NCI-H460 (cell line): ENCODE measurements around the gene LCOR. TPM values are rescaled to one million over a fixed set of nuclear protein-coding genes. Genes with fewer than 3 reads are reported as not detected.
"Not testable (repeated sequence)": the region's sequence is repeated elsewhere in the genome, so short reads cannot be mapped to it uniquely, and the experiment has no call there.

Experiments used
- DNase-seq: peaks from one replicate; pipeline ENCODE4 v3.0.0-alpha.2; 2016; ENCODE audit warnings: low read depth; ENCODE audit errors: extremely low read depth
- total RNA-seq: library from RNA; depleted of rRNA; stranded (reverse); fragments of >200 nt; shearing (Covaris generic); gene quantifications from 2 replicates; pipeline ENCODE4 v1.2.3, GENCODE V29; 2014

LCOR gene
- total RNA-seq, 1 experiment from 2014 or later = 16.2 TPM

DNA sequence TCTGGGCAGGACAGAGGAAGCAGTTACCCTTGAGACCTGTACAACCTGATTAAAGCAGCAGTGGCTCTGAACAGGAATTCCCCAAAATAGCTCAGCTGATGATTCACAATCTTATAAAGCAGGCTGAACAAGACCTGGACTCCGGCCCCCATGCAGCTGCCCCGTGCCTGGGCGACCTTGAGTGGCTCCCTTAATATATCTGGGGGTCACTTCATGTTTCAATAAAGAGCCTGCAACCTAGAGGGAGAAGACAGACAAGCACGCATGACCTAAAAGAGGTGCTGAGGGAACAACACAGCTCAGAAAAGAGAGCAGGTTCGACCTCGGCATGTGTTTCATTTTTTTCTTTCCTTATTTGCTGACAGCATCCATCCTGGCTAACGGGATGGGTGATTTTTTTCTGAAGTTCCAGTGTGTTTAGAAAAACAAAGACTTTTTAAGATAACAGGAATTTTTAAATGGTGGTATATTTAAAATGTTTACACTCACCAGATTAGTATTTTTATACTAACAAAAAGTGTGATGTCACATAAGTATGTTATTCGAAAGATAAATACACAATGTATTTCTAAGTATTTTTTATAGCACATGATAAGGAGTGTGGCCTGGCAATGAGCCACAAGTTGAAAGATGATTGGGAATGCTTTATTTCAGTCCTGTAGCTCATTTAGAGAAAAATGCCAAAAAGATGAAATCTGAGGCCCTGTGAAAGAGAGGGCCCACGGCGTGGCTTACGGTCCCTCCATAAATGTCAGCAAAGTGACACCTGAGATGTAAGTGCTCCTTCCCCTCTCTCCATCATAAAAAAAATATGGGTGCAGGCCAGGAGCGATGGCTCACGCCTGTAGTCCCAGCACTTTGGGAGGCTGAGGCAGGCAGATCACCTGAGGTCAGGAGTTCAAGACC, 192.3 kb downstream of the LCOR start:
- DNase-seq = no peak

DNA sequence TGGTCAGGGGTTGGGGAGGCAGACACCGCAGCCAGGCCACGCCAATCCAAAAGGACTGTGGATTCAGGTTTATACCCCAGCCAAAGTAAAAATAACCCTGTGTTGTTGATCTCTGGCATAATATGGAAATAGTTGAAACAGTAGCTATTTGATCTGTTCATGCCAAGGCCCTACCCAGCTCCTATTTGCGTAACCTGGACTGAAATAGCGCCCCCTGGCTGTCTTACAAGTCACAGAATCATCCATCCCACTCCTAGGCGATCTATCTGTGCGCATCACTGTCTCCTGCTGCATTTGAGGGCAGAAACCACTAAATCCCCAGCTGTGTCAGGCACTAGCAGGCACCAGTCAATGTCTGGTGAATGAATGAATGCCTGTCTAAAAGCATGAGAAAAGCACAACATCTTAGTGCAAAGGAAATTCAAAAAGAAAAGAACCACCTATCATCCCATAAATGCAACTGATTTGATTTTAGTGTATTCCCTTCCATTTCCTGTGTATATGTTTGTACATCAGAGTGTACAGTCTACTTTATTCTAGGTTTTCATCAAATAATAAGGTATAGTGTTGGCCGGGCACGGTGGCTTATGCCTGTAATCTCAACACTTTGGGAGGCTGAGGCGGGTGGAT, 193.6 kb downstream of the LCOR start:
- DNase-seq = peak; percentile 40

DNA sequence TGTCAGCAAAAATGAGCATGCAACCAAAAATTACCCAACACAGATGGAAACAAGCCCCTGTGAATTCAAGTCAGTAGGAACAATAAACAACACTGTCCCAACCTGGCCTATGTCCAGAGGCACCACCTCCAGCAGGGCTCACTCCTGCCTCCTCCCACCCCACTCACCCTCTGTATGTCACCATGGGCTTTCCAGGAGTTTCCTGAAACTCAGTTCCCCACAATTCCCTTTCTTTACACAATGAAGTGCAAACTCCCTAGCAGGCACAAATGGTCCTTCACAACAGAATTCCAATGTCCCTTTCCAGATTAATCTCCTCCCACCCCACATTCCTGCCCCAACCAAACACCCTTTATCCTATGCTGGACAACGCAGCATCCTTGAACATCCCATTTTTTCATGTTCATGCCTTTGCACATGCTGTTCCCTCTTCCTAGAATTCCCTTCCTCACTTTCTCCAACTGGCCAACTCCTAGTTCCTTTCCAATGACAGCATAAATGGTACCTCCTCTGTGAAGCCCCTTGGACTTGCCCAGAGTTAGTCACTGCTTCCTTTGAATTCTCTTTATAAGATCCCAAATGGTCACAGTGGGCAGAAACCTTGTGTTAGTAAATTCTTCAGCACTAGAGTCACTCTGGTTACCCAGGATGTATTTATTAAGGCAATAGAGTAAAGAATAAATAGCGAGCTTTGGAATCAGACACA, 196.2 kb downstream of the LCOR start:
- no peak for DNase-seq

DNA sequence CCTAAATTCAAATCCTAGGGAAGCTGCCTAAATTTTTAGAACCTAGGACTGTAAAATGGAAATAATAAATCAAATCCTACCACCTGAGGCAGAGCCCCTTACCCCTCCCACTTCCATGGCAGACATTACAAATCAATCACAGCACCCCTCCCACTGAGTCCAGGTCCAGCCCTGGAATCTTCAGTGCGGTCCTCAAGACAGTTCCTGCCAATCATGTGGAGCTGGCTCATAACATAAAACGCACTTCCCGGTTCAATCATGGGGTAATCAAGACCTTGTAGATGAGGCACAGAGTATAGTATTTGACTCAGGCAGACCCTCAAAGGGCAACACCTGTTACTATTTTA, 196.7 kb downstream of the LCOR start:
- no peak for DNase-seq

DNA sequence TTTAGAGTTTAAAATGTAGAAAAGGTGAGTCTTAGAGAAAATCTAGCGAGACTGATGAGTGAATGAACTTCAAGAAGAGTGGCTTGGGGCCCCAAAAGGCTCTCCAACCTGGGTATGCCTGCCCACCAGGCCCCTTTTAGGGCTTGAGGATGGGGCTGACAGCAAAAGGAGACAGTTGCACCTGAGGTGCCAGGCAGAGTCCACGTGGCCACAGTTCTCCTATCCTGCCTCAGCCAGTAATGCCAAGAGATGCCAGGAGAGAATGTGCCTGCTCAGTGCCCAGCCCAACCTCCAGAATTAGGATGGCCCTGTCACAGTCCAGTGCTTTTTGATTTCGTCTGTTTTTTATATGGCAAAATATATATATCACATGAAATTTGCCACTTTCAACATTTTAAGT, 197.2 kb downstream of the LCOR start:
- DNase-seq = no peak

DNA sequence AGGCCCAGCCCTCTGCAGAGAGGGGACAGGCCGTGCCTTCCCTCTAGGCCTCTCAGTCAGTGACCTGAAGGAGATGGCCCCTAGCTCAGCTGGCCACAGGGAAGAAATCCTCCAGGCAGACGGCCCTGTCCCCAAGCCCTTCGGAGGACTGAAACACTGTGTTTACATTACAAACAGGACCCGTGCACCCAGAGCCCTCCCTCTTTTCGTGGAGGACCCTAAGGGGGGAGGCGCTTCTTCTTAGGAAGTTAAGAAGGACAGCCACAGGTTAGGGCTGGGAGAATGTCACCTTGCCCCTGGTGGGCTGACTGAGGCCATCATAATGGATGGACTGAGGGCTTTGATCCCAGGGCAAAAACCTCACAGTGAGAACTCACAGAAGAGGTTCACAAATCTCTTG, 198.8 kb downstream of the LCOR start:
- no peak for DNase-seq

DNA sequence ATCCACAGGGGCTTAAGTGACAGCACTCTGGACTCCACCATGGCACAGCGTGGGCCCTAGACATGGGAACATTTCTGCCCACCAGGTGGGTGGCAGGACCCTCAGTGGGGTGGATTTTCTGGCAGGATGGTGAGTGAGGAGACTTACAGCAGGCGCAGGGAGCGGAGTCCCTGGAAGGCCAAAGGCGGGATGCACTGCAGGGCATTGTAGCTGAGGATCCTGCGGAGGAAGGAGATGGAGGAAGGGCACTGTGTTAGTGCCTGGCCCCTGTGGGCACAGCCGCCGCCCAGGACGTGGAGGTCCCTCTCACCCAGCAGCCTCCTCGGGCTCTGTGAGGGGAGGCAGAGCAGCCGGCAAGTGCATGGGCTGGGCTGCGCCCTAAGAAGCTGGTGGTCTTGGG, 199.4 kb downstream of the LCOR start:
- no peak for DNase-seq

DNA sequence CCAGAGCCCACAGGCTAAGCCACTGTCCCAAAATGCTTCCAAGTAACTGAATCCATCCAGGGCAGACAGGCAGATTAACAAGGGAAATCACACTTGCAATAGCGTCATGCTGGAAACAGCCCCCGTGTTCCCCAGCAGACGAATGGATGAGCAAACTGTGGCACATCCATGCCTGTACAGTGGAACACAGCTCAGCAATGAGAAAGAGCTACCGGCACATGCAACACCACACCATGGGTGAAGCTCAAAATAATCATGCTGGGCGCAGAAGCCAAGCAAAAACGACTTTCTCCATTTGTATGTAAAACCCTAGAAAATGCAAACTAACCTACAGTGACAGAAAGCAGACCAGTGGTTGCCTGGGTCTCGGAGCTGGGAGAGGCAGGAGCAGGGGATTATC, 200.5 kb downstream of the LCOR start:
- no peak for DNase-seq

DNA sequence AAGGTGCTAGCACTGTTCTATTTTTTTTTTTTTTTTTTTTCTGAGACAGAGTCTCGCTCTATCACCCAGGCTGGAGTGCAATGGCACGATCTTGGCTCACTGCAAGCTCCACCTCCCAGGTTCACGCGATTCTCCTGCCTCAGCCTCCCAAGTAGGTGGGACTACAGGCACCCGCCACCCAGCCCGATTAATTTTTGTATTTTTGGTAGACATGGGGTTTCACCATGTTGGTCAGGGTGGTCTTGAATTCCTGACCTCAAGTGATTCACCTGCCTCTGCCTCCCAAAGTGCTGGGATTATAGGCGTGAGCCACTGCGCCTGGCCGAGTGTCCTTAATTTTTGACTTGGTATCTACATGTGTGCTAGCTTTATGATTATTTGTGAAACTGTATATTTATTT, 201.7 kb downstream of the LCOR start:
- not testable (repeated sequence) for DNase-seq

DNA sequence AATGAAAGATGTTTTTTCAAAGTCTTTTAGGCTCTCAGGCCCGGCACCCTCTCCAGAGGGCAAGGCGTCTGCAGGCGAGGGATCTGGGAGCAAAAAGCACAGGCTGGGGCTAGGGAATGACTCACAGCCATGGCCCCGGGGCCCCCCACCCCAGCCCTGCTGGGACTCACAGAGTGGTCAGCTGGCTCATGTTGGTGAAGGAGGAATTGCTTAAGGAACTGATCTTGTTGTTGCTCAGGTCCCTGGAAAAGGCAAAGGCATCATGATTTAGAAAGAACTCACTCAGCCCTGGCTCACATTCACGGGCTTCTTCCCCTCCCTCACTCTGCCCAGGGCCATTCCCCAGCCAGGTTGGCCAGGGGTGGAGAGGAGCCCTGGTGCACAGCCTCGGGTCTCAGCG, 202.2 kb downstream of the LCOR start:
- DNase-seq = no peak

DNA sequence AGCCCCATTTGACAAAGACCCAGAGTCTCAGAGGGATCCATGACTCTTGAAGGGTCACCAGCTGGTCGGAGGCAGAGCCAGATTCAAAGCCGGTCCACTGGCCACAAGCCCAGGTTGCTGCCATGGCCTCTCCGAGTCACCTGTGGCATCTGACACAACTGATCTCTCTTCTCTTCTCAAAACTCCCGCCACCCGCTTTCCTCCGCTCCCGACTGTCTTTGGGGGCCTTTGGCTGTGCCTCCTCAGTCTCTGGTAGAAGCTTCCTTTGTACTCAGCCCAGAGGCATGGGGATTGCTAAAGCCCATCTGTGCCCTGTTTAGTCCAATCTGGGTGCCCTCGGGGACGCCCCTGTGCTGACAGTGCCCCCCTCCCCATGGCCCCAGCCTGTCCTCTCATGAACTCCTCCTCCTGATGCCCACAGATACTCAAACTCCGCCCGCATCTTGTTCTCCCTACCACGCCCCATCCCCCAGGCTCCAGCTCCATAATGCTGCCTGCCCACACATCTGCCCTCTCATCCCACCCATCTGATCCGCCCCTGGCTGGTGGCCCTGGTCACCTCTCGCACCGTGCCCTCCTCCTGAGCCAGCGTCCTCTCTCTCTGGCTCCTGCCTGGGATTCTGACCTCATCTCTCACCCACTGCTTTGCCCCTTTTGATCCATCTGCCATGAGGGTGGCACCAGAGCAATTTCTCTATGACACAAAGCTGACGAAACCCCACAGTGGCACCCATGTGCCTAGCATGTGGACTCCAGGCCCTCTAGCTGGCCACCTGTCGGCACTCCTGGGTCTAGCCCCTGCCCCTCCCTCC, 203.1 kb downstream of the LCOR start:
- DNase-seq = no peak

DNA sequence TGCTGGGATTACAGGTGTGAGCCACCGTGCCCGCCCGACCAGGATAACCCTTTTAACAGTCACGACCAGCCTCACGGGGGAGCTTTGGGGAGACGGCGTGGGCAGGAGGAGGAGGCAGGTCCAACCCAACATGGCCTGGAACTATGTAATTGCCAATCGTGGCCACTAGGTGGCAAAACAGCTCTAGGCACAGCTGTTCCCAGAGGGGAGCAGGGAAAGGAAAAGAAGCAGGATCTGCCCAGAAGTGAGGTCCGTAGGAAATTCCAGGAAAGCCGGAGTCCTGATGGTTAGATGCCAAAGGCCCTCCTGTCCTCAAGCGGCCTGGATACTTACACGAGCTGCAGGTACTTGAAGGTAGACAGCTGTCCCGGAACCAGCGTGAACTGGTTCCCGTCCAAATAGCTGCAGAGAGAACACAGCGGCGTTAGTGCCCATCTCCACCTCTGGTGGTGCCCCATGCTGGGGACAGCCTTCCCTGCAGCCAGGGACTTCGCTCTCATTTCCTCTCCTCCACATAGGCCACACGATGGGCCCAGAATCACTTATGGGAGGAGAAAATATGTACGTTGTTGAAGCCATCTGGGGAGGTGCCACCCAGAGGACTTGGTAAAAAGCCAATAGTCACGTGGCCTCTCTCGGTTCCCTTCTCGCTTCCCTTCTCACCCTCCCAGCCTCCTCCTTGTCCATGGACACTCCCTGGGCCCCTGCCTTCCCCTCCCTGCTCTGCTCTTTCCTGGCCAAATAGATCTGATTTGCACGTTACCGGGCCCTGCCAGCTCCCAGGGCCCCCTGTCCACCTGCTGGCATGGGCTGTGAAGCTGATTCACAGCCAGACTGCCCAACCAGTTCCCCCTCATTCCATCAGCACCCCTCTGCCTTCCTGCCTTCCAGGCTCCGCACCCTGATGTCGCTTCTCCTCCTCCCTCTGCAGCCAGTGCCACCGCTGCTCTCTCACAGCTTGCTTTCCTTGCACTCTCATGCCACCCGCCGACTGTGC, 205.6 kb downstream of the LCOR start:
- peak; percentile 85 for DNase-seq

DNA sequence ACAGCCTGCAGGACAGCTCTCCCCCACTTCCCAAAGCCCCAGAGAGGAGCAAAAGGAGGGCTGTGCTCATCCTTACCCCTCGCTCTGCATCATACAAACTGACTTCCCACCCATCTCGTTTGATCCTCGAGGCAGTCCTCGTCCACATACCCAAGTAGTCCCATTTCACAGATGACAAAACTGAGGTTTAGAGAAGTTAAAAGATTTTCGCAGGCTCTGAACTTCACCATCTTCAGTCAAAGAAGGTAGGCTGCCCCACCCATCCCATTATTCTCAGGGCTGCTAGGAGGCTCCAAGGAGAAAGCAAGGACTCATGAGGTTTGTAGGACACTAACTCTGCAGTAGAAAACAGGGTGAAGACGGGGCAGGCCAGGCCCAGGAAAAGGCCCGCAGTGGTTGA, 206.6 kb downstream of the LCOR start:
- DNase-seq = no peak

DNA sequence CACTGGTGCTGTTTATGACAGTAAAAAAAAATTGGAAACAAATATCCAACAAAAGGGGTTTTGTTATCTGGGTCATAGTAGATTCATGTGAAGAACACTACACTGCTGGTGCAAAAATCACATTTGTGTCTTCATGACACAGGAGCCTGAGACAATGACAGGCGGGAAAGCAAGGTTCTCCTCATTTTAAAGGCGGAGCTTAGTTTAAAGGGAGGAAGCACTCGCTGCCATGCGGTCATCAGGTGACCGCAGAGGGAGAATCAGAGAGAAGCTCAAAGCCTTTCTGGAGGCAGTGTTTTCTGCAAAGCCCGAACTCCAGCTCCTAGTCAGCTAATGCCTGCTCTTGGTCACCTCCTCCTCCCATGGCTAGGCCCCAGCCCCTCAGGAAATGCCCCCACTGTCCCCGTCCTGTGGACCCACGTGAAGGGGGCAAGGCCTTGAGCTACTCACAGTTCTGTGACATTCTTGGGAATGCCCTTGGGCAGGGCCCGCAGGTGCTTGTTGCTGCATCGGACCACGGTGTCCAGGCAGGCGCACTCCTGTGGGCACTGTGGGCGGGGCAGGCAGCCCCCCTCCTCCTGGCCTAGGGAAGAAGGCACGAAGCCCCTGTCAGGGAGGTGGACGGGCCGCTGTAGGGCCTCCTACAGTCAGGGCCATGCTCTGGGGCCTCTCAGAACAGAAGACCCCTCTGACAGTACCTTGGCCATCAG, 207.6 kb downstream of the LCOR start:
- no peak for DNase-seq

DNA sequence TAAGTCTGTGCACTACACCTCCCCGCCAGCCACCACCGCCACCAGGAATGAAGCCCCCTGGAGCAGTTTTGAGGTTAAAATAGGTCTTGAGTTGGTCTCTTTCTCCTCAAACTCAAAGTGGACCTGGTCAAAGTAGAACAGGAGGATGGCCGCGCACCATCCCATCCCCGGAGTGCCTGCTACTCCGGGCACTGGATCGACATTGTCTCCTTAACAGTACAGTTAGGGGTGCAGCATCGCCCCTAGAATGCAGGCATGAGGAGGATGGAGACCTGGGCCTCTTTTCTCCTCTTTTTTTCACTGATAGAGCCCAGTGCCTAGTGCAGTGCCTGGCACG, 208.1 kb downstream of the LCOR start:
- no peak for DNase-seq

DNA sequence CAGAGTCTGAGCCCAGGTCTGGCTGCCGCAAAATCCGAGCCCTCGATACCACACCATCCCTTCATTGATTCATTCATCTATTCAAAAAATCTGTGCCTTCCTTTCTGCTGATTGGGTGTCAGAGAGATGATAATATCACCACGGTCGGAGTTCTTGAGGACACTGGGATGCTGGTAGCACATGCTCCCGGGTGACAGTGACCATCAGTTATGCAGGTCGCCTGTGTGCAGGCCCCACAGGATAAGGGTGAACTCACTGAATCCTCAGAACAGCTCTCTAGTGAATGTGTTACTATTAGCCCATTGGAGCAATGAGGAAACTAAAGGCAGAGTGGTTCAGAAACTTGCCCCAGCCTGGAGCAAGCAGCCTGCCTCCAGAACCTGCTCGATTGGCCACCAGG, 208.6 kb downstream of the LCOR start:
- no peak for DNase-seq

DNA sequence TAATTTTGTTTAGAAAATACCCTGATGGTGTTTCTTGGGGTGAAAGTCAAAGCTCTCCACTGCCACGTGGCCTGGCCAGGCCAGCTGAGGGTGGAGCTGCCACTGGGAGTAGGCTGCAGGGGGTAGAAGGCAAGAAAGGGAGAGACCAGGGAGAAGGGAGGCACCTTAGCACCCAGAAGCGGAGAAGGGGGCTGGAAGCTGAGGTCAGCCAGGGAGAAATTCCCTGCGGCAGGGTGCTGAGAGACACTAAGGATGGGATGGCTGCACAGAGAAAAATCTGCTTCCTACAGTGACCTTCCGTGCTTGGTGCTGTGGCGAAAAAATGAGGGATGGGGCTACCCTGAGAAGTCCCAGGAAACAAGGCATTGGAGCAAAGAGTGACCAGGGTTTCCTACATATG, 210.0 kb downstream of the LCOR start:
- DNase-seq = no peak

DNA sequence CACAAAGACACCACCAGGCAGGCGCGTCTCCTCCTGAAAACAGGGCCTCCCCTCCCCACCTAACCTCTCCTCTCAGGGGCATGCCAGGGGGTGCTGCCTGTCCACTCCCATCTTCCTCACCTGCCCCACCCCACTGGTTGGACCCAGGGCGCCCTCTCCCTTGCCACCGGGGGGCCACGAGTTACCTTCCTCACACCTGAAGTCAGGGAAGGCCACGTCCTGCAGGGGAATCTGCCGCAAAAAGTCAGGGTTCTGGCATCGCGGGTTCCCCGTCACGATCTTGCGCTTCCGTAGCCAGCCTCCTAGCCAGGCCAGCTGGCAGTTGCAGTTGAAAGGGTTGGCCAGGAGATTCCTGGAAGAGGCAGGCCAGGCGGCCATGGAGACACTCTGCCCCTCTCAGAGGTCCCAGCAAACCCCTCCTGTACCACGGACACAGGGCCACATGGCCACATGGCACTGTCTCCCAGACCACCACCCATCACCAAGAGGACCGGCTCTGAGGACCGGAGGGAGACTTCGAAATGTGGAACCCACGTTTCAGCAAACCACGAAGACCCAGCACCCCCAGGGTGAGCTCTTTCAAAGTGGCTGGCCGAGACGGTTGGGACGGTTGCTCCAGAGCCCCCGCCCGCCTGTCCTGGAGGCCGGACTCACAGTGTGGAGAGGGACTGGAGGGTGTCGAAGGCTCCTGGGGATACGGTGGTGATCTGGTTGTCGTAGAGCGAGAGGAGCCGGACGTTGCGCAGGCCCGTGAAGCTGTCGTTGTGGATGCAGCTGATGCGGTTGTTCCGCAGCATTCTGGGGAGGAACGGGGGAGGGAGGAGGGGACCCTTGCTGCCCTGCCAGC, 210.8 kb downstream of the LCOR start:
- DNase-seq = no peak

DNA sequence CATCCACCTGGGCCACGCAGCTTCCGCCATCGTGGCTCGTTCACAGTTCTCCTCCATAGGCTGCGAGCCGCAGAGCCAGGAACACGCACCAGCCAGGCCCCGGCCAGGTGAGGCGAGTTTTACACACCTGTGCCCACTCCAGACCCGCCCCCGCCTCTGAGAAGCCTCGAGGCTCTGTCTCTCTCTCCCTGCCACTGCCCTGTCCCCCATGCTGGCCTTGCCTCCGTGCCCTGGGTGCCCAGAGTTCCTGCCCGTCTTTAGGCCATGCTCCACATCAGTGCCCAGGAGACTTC, 211.4 kb downstream of the LCOR start:
- no peak for DNase-seq
